GM13977 (cell line): ENCODE measurements around the gene HHAT.
"Not testable (repeated sequence)": the region's sequence is repeated elsewhere in the genome, so short reads cannot be mapped to it uniquely, and the experiment has no call there.

ENCODE experiments used
- DNase-seq: peaks from one replicate; pipeline ENCODE4 v3.0.0; 2012; ENCODE audit warnings: low spot score
- CTCF ChIP-seq: IDR thresholded peaks from 2 replicates; pipeline ENCODE4 v1.5.1; 2012; ENCODE audit warnings: mild to moderate bottlenecking, control low read depth; ENCODE audit not compliant: insufficient read depth; ENCODE audit errors: extremely low read depth, missing control alignments
- in situ Hi-C: fragments of 300-500 bp; cut with MboI; formaldehyde crosslinking; loops from one replicate; pipeline ENCODE4 v1.12.0; 2022; ENCODE audit warnings: low sequenced_read_pairs, low pct_unique_long_range_greater_than_20kb, mixed read lengths, inconsistent platforms; ENCODE audit not compliant: unreplicated experiment

The HHAT gene

GRCh38 chr1:210652329-210652954 is 323.7 kb downstream of the HHAT start:
- TF ChIP-seq CTCF = no peak
- in situ Hi-C loops = no loop called here
- DNase-seq = no peak

- in situ Hi-C loops = no loop called here
- no peak for TF ChIP-seq CTCF
- no peak for DNase-seq
Observed at GRCh38 chr1:210653771-210654170, 325.1 kb downstream of the HHAT start.

GRCh38 chr1:210654176-210654981 is 325.7 kb downstream of the HHAT start:
- in situ Hi-C loops = no loop called here
- no peak for TF ChIP-seq CTCF
- DNase-seq = no peak

GRCh38 chr1:210655511-210655910 is 326.8 kb downstream of the HHAT start:
- in situ Hi-C loops = no loop called here
- TF ChIP-seq CTCF = no peak
- no peak for DNase-seq

- in situ Hi-C loops = no loop called here
- no peak for TF ChIP-seq CTCF
- DNase-seq = no peak
Observed at GRCh38 chr1:210657806-210658205, 329.1 kb downstream of the HHAT start.

- in situ Hi-C loops, DNase-seq: not testable (repeated sequence)
Observed at GRCh38 chr1:210661520-210661919, 332.8 kb downstream of the HHAT start.
